Anterior cingulate cortex (tissue), 58 donors: Measurements from ENCODE around the gene NT5E.

Experiments used
- DNase-seq, 58 donors: peaks; one replicate each; lab custom pipeline; 2025; lab: John Stamatoyannopoulos, UW

Gene NT5E

GRCh38 chr6:85458782-85459181 is 8.9 kb downstream of the NT5E start:
- no peak for DNase-seq

- no peak for DNase-seq
These were observed 9.5 kb downstream of the NT5E start for GRCh38 chr6:85459224-85459901.

GRCh38 chr6:85460154-85460920 is 10.5 kb downstream of the NT5E start:
- DNase-seq: no peak

- DNase-seq: no peak
These were observed 11.3 kb downstream of the NT5E start for GRCh38 chr6:85460921-85461797.

- no peak for DNase-seq
These were observed 11.9 kb downstream of the NT5E start for GRCh38 chr6:85461798-85462170.

- DNase-seq: no peak
These were observed 12.8 kb downstream of the NT5E start for GRCh38 chr6:85462673-85463072.

- no peak for DNase-seq
These were observed 13.9 kb downstream of the NT5E start for GRCh38 chr6:85463621-85464259.

GRCh38 chr6:85464260-85464644 is 14.4 kb downstream of the NT5E start:
- DNase-seq: peak in 1 of 58 donors; percentile 23

- DNase-seq: no peak
These were observed 14.9 kb downstream of the NT5E start for GRCh38 chr6:85464722-85465150.

GRCh38 chr6:85465762-85466161 is 15.9 kb downstream of the NT5E start:
- DNase-seq: no peak

GRCh38 chr6:85468326-85468725 is 18.4 kb downstream of the NT5E start:
- DNase-seq: no peak

GRCh38 chr6:85469276-85470022 is 19.6 kb downstream of the NT5E start:
- DNase-seq: no peak

GRCh38 chr6:85470023-85470410 is 20.1 kb downstream of the NT5E start:
- DNase-seq: no peak

GRCh38 chr6:85472744-85473143 is 22.9 kb downstream of the NT5E start:
- no peak for DNase-seq

GRCh38 chr6:85473748-85474147 is 23.9 kb downstream of the NT5E start:
- DNase-seq: no peak

- no peak for DNase-seq
These were observed 26.6 kb downstream of the NT5E start for GRCh38 chr6:85476532-85476931.

GRCh38 chr6:85479208-85479607 is 29.3 kb downstream of the NT5E start:
- DNase-seq: no peak

GRCh38 chr6:85482206-85482904 is 32.5 kb downstream of the NT5E start:
- DNase-seq: no peak
